Cardiac muscle cell (in vitro differentiated cells and primary cell): ENCODE results near the gene GNAZ. TPM values are rescaled to one million over a fixed set of nuclear protein-coding genes. Genes with fewer than 3 reads are reported as not detected.

Experiments
- DNase-seq, 2 donors: peaks; one replicate each; pipeline versions ENCODE4 v3.0.0 to v3.0.0-alpha.2; 2010 to 2017; ENCODE audit warnings: low read depth in 1 of 2, low spot score in 1 of 2
- H3K27ac ChIP-seq: fragments of 200-600 bp; sonication (generic); 2 replicates; pipeline ENCODE4 v1.5.1; 2016
- H3K27me3 ChIP-seq: fragments of 200-600 bp; sonication (generic); 2 replicates; pipeline ENCODE4 v1.6.0; 2016; ENCODE audit warnings: control low read depth
- H3K36me3 ChIP-seq: fragments of 200-600 bp; sonication (generic); 2 replicates; pipeline ENCODE4 v1.5.1; 2016; ENCODE audit warnings: control low read depth
- H3K4me1 ChIP-seq: fragments of 200-600 bp; sonication (generic); 2 replicates; pipeline ENCODE4 v1.8.1; 2017; ENCODE audit warnings: low read depth, mild to moderate bottlenecking, mixed run types
- H3K4me3 ChIP-seq: fragments of 200-600 bp; sonication (generic); 2 replicates; pipeline ENCODE4 v1.5.1; 2016; ENCODE audit warnings: mild to moderate bottlenecking
- H3K9me3 ChIP-seq: fragments of 200-600 bp; sonication (generic); 2 replicates; pipeline ENCODE4 v1.5.1; 2017; ENCODE audit warnings: low read depth, mild to moderate bottlenecking, control low read depth
- polyA plus RNA-seq: library from polyadenylated mRNA; unstranded; fragments of >200 nt; fragmentation: Nextera tagmentation; extraction: Ambion mirVana; gene quantifications from 2 replicates; pipeline ENCODE4 v1.2.1, GENCODE V29; 2016
- total RNA-seq: library from RNA; depleted of rRNA; stranded (reverse); fragments of >200 nt; gene quantifications from 2 replicates; pipeline ENCODE4 v1.2.3, GENCODE V29; 2016
- TF ChIP-seq, protein P1 (sequence below): IDR thresholded peaks from 2 replicates; pipeline ENCODE4 v1.5.1; 2012; ENCODE audit warnings: low read depth, mild to moderate bottlenecking, low read length

The GNAZ gene
- total and polyA plus RNA-seq, 2 experiments from 2014 or later: 1.8 to 3.7 TPM

DNA sequence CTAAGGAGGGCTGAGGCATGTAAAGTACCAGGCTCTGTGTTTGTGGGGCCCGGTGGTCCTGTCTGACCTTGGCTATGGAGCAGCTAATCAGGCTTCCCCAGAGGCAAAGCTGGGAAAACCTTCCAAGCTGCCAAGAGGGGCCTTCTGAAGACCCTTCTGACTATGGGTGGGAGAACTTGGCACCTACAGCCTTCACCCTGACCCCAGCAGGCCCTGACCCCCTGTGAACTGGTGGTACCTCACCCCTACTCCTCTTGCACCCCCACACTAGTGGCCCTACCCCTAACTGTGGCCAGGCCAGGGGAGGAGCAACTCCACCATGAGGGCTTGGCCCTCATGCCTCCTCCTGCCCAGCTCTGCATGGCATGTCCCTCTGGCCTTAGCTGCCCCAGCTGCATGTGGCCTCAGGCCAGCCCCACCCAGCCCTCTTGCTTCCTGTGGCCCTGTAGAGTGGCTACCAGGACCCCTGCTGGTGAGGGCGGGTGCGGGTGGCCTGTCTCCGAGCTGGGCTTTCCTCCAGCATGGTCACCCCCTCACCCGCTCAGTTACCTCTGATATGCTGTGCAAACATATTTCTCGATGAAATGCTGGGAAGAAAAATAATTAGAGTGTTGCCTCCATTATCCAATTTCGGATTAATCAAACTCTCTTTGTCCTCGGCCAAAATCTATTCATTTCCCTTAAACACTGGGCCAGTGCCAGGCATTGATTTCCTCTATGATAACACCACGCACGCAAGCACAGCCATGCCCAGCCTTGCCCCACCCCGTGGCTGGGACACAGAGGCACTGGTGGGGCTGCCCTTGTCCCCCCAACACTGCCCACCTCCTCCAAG is 7.5 kb downstream of the GNAZ start:
- no peaks in the 10 kb centered on the region for H3K36me3 ChIP-seq
- peaks cover 15% of the 10 kb centered on the region for H3K27me3 ChIP-seq
- no peak for DNase-seq

DNA sequence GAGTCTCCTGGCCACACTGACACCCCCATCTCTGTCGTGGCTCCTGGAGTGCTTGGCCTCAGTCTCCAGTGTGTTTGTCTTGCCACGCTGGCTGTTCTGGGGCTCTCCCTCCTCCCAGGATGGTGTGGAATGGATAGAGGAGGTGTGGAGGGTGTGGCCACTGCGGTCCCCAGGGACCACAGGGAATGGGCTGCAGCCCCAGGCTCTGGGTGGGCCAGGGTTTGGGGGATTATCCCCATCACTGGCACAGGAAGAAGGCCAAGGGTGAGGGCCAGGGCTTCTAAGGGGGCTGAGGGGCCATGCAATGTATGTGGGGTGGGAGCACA is 8.1 kb downstream of the GNAZ start:
- no peaks in the 10 kb centered on the region for H3K4me1 ChIP-seq
- DNase-seq: no peak
- peaks cover 9% of the 10 kb centered on the region for H3K27me3 ChIP-seq
- no peak overlapping the region for H3K4me3 ChIP-seq
- H3K9me3 ChIP-seq: no peaks in the 10 kb centered on the region
- H3K27ac ChIP-seq: no peak overlapping the region
- H3K36me3 ChIP-seq: no peaks in the 10 kb centered on the region
- TF ChIP-seq, protein P1, sequence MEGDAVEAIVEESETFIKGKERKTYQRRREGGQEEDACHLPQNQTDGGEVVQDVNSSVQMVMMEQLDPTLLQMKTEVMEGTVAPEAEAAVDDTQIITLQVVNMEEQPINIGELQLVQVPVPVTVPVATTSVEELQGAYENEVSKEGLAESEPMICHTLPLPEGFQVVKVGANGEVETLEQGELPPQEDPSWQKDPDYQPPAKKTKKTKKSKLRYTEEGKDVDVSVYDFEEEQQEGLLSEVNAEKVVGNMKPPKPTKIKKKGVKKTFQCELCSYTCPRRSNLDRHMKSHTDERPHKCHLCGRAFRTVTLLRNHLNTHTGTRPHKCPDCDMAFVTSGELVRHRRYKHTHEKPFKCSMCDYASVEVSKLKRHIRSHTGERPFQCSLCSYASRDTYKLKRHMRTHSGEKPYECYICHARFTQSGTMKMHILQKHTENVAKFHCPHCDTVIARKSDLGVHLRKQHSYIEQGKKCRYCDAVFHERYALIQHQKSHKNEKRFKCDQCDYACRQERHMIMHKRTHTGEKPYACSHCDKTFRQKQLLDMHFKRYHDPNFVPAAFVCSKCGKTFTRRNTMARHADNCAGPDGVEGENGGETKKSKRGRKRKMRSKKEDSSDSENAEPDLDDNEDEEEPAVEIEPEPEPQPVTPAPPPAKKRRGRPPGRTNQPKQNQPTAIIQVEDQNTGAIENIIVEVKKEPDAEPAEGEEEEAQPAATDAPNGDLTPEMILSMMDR: no peak

More for the DNA sequence above, 7.5 kb downstream of the GNAZ start:
- Histone ChIP-seq H3K4me1 (no peaks in the 10 kb centered on the region), H3K9me3 (no peaks in the 10 kb centered on the region), H3K4me3 (no peak overlapping the region), H3K27ac (no peak overlapping the region)
- TF ChIP-seq, protein P1: no peak

DNA sequence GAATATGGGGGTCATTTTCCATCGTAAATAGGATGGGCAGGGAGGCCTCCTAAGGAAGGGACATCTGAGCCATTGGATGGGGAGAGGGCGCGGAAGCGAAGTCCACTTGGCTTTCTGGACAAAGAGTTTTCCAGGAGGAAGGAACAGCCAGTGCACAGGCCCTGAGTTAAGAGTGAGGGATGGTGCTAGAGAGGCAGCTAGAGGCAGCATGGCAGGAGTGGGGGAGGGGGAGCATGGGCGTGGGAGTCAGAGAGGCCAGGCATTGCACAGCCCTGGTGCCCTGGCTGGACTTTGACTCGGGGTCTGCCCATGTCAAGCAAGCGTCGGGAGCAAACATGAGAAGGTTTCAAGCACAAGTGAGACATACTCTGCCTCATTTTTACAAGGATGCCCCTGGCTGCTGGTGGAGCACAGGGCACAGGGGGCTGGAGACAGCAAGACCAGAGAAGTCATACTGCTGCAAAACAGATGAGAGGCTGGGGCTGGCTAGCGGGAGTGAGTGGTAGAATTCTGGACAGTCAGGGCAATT is 9.0 kb downstream of the GNAZ start:
- H3K27ac ChIP-seq: no peak overlapping the region

DNA sequence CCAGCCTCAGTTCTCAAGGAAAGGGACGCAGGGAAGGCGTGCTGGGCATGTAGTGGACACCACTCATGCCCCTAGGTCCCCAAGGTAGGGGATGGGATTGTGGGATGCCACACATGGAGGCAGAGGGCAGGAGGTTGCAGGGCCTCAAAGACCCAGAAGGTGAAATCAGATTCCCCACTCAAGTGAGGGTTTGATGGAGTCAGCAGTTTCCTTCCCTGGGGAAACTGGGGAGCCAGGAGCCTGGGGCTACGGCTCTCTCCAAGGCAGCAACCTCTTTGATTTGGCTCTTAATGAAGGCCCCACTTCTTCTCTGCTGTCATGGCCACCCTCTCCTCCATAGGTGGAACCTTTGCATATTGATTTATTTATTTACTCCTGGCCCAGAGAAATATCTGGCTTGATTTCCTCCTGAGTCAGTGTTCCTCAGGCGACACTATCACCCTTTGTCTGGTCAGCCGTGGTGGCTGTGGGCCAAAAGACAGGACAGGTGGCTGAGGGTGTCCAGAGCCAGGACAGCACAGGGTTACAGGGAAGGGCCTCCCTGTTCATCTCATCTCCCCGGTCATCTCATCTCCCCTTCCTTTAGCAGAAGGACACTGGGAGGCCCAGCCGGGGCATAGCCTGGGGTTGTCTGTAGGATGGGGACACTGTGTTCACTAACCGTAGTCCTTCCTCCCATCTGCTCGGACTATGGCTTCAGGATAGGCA is 9.6 kb downstream of the GNAZ start:
- DNase-seq: no peak
- no peak overlapping the region for H3K4me3 ChIP-seq
- no peaks in the 10 kb centered on the region for H3K4me1 ChIP-seq
- peaks cover 2% of the 10 kb centered on the region for H3K27me3 ChIP-seq
- H3K36me3 ChIP-seq: no peaks in the 10 kb centered on the region
- H3K9me3 ChIP-seq: no peaks in the 10 kb centered on the region
- TF ChIP-seq, protein P1: no peak
- H3K27ac ChIP-seq: no peak overlapping the region

More for the DNA sequence above, 9.0 kb downstream of the GNAZ start:
- H3K9me3 ChIP-seq: no peaks in the 10 kb centered on the region
- H3K36me3 ChIP-seq: no peaks in the 10 kb centered on the region
- H3K4me1 ChIP-seq: no peaks in the 10 kb centered on the region
- H3K4me3 ChIP-seq: no peak overlapping the region
- TF ChIP-seq, protein P1: no peak
- no peak for DNase-seq
- H3K27me3 ChIP-seq: peaks cover 2% of the 10 kb centered on the region

DNA sequence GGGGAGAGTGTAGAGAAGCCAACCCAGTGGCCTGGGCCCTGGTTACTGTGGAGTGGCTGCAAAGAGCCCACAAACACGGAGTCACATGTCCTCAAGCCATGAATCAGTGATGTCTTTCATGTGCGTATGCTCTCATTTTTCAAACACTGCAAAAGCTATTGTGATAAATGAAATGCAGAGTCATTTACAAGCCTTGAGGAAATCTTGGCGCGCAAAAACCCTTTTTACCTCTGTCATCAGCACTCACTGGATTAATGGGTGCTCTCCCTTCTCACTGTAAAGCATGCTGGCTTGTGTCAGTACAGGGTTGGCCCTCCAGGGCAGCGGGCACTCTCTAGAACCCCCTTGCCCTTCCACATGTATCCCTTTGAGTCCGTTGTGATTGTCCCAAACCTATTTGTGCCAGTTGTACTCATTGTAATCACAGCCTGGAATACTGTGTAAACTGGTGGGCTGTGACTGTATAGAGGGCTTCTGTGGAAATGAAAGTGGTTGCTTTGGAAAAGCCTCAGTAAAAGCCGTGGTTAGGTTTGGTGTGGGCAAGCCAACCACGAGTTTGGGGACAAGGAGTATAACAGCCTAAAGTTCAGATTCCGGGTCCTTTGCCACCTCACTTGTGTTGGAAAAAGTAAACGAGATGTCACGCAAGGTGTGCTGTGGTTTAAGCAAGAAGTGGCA is 10.4 kb downstream of the GNAZ start:
- Histone ChIP-seq H3K4me1 (no peaks in the 10 kb centered on the region), H3K27ac (no peak overlapping the region), H3K4me3 (no peak overlapping the region), H3K27me3 (no peaks in the 10 kb centered on the region), H3K9me3 (no peaks in the 10 kb centered on the region), H3K36me3 (no peaks in the 10 kb centered on the region)
- TF ChIP-seq, protein P1: no peak
- no peak for DNase-seq
